H1 (cell line): ENCODE data around the gene CMTM5. TPM values are rescaled to one million over a fixed set of nuclear protein-coding genes. Genes with fewer than 3 reads are reported as not detected.

Experiments used
- CHD1 ChIP-seq: IDR thresholded peaks from 2 replicates; pipeline ENCODE4 v1.6.1; 2012; ENCODE audit warnings: low read depth, low read length, improper control_type of control experiment
- KDM1A ChIP-seq: fragments of 200-600, 300-600 bp; sonication (generic); IDR thresholded peaks from 2 replicates; pipeline ENCODE4 v1.7.1; 2016; ENCODE audit warnings: mild to moderate bottlenecking, low read length, borderline replicate concordance
- POU5F1 ChIP-seq: IDR thresholded peaks from 2 replicates; pipeline ENCODE4 v1.6.1; 2011; ENCODE audit warnings: low read depth, mild to moderate bottlenecking, low read length, moderate library complexity
- TAF7 ChIP-seq: optimal IDR thresholded peaks from 2 replicates; pipeline ENCODE3; 2011; ENCODE audit warnings: low read depth, mild to moderate bottlenecking, inconsistent platforms, low read length, moderate library complexity, borderline replicate concordance
- YY1 ChIP-seq: IDR thresholded peaks from 2 replicates; pipeline ENCODE4 v1.6.1; 2011; ENCODE audit warnings: low read depth, mild to moderate bottlenecking, low read length
- polyA plus RNA-seq, 7 experiments: library from polyadenylated mRNA; depleted of rRNA in 3 of 7; stranded (reverse) in 5 of 7; unstranded in 2 of 7; fragments of >200 nt in 5 of 7; fragments of 200-250 nt in 2 of 7; gene quantifications; 1 replicate in 5 of 7; 2 replicates in 1 of 7; 4 replicates in 1 of 7; pipeline versions ENCODE4 v1.2.1 to v1.2.3, GENCODE V29; 2011 to 2013; ENCODE audit warnings: missing spikeins in 2 of 7, mixed read lengths in 2 of 7
- total RNA-seq: library from RNA; stranded (reverse); fragmentation: NEBNext Ultra II Directional; extraction: Animal tissue kit (Norgen Biotek cat#: 25700); gene quantifications from 2 replicates; pipeline ENCODE4 v1.2.1, GENCODE V29; 2021
- TF ChIP-seq, protein P1 (sequence below): fragments of 300-600 bp; sonication (generic); IDR thresholded peaks from 2 replicates; pipeline ENCODE4 v1.7.1; 2012; ENCODE audit warnings: low read length, moderate library complexity, mild to moderate bottlenecking, inconsistent platforms; ENCODE audit not compliant: insufficient replicate concordance

The CMTM5 gene
- total and polyA plus RNA-seq, 2 of the 8 experiments (the other 6 are each of a cell fraction or from before 2014, with no cell fraction given) = 2.1 TPM; not detected in 1

DNA sequence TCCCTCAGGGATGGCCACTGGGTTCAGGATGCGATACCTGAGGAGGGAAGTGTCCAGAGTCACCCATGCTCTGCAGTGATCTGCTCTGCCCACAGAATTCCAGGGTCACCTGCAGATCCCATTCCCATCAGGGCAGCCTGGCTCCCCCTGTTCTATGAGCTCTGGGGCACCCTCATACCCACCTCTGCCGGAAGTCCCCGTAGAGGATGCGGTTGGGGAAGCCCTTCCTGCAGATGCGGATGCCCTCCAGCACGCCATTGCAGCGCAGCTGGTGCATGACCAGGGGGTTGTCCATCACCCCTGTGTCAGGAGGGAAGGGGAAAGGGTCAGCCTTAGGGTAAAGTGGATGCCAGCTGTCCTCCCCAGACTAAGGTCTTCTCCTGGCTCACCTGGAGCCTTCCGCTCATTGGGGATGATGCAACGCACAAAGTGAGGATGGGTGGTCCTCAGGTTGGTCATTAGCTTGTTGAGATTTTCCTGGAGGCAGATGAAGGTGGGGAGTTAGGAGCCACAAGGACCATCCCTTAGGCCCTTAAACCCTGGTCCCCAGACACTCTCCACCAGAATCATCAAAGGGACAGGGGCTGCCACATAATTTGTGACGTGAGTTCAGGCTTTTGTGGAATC is 20.0 kb downstream of the CMTM5 start (continued):
- TF ChIP-seq, protein P1, sequence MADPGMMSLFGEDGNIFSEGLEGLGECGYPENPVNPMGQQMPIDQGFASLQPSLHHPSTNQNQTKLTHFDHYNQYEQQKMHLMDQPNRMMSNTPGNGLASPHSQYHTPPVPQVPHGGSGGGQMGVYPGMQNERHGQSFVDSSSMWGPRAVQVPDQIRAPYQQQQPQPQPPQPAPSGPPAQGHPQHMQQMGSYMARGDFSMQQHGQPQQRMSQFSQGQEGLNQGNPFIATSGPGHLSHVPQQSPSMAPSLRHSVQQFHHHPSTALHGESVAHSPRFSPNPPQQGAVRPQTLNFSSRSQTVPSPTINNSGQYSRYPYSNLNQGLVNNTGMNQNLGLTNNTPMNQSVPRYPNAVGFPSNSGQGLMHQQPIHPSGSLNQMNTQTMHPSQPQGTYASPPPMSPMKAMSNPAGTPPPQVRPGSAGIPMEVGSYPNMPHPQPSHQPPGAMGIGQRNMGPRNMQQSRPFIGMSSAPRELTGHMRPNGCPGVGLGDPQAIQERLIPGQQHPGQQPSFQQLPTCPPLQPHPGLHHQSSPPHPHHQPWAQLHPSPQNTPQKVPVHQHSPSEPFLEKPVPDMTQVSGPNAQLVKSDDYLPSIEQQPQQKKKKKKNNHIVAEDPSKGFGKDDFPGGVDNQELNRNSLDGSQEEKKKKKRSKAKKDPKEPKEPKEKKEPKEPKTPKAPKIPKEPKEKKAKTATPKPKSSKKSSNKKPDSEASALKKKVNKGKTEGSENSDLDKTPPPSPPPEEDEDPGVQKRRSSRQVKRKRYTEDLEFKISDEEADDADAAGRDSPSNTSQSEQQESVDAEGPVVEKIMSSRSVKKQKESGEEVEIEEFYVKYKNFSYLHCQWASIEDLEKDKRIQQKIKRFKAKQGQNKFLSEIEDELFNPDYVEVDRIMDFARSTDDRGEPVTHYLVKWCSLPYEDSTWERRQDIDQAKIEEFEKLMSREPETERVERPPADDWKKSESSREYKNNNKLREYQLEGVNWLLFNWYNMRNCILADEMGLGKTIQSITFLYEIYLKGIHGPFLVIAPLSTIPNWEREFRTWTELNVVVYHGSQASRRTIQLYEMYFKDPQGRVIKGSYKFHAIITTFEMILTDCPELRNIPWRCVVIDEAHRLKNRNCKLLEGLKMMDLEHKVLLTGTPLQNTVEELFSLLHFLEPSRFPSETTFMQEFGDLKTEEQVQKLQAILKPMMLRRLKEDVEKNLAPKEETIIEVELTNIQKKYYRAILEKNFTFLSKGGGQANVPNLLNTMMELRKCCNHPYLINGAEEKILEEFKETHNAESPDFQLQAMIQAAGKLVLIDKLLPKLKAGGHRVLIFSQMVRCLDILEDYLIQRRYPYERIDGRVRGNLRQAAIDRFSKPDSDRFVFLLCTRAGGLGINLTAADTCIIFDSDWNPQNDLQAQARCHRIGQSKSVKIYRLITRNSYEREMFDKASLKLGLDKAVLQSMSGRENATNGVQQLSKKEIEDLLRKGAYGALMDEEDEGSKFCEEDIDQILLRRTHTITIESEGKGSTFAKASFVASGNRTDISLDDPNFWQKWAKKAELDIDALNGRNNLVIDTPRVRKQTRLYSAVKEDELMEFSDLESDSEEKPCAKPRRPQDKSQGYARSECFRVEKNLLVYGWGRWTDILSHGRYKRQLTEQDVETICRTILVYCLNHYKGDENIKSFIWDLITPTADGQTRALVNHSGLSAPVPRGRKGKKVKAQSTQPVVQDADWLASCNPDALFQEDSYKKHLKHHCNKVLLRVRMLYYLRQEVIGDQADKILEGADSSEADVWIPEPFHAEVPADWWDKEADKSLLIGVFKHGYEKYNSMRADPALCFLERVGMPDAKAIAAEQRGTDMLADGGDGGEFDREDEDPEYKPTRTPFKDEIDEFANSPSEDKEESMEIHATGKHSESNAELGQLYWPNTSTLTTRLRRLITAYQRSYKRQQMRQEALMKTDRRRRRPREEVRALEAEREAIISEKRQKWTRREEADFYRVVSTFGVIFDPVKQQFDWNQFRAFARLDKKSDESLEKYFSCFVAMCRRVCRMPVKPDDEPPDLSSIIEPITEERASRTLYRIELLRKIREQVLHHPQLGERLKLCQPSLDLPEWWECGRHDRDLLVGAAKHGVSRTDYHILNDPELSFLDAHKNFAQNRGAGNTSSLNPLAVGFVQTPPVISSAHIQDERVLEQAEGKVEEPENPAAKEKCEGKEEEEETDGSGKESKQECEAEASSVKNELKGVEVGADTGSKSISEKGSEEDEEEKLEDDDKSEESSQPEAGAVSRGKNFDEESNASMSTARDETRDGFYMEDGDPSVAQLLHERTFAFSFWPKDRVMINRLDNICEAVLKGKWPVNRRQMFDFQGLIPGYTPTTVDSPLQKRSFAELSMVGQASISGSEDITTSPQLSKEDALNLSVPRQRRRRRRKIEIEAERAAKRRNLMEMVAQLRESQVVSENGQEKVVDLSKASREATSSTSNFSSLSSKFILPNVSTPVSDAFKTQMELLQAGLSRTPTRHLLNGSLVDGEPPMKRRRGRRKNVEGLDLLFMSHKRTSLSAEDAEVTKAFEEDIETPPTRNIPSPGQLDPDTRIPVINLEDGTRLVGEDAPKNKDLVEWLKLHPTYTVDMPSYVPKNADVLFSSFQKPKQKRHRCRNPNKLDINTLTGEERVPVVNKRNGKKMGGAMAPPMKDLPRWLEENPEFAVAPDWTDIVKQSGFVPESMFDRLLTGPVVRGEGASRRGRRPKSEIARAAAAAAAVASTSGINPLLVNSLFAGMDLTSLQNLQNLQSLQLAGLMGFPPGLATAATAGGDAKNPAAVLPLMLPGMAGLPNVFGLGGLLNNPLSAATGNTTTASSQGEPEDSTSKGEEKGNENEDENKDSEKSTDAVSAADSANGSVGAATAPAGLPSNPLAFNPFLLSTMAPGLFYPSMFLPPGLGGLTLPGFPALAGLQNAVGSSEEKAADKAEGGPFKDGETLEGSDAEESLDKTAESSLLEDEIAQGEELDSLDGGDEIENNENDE = no peak
- TF ChIP-seq YY1 = no peak
- TF ChIP-seq POU5F1 = no peak
- TF ChIP-seq CHD1 = no peak
- no peak for TF ChIP-seq TAF7
- TF ChIP-seq KDM1A = no peak
